ENCODE measurements around the gene GRAMD1B.
"Not testable (repeated sequence)": the region's sequence is repeated elsewhere in the genome, so short reads cannot be mapped to it uniquely, and the experiment has no call there.

Gene GRAMD1B

DNA sequence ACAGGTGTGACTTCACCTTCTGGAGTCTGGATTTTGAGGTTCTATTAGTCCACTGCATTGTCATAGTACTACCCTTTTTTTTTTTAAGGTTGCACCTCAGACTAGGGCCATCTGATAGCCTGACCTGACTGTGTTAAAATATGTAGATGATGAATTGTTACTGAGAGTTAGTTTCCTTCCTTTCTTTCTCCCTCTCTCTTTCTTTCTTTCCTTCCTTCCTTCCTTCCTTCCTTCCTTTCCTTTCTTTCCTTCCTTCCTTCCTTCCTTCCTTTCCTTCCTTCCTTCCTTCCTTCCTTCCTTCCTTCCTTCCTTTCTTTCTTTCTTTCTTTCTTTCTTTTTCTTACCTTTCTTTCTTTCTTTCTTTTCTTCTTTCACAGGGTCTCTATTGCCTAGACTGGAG is 83.2 kb downstream of the GRAMD1B start:
- not testable (repeated sequence) for DNase-seq

DNA sequence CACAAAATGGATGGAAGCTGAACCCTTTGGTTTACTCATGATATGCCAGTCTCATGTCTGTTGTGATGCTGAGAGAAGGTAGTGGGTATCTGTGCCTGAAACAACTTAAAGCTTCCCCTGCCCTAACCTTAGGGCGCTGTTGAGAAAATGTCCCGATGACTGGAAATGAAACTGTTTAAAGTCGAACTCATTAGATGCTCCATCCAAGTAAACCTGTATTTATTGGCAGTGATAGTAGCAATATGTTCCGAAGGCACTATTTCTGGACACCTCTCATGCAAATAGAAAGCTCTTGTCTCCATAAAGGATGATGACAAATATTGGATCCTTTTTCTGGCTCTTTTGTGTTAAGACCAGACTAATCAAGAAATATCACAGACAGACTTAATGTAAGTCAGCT is 86.2 kb downstream of the GRAMD1B start:
- no peak for DNase-seq

DNA sequence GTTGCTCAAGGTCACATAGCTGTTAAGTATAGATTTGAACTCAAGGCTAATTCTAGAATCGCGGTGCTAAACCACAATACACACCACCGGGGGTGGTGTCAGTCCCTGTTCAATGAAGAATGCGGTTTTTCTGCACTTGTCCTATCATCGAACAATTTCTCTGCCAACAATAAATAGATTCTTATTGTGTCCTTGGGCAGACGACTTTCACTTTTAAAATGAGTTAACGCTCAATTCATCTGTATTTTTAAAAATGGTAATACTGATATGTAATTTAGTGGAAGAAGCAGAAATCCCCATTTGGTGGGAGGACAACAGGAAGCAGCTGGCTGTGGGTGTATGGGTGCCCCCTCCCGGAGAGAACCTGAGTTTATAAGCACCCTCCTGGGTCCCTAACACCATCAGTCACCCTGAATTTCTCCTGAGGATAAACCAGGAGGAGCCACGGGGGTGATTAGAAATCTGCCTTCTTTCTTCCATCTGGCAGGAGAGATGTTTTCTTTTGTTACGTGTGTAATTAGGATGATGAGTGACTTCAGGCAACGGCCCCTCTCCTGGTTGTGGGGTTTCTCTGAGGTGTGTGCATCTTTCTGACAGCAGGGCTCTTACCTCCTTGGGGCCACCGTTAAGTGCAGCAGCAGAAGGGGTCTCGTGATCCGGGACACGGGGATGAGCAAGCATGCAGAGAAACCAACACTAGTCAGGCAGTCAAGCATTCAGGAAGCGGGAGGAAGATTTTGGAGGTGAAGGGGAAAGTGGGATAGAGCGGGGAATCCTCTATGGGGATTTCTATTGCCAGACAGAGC is 87.7 kb downstream of the GRAMD1B start:
- DNase-seq, result no peak

- DNase-seq, result no peak
Observed at GRCh38 chr11:123518496-123519054, 88.5 kb downstream of the GRAMD1B start.

- no peak for DNase-seq
Observed at GRCh38 chr11:123519055-123519796, 89.2 kb downstream of the GRAMD1B start.

DNA sequence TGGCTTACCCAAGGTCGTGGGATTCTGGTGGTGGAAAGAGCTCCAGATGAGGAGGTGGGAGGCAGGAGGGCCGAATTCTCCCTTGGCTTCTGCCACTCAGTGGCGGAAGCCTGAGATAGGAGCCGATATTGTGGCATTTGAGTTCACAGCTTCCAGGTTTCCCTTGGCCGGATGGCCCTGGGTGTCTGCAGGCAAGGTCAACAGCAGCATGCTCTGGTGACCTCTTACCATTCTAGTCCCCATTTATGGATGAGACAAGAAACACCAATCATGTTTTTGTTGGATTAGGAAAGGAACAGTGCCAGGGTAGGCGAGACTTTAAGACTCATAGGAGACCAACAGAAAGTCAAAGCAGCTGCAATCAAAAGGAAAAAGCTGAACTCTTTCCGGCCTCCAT is 89.7 kb downstream of the GRAMD1B start:
- DNase-seq, result no peak

GRCh38 chr11:123520476-123520875 is 90.4 kb downstream of the GRAMD1B start:
- DNase-seq, result not testable (repeated sequence)

GRCh38 chr11:123521001-123521400 is 90.9 kb downstream of the GRAMD1B start:
- DNase-seq, result no peak

- no peak for DNase-seq
Observed at GRCh38 chr11:123521930-123522329, 91.9 kb downstream of the GRAMD1B start.

DNA sequence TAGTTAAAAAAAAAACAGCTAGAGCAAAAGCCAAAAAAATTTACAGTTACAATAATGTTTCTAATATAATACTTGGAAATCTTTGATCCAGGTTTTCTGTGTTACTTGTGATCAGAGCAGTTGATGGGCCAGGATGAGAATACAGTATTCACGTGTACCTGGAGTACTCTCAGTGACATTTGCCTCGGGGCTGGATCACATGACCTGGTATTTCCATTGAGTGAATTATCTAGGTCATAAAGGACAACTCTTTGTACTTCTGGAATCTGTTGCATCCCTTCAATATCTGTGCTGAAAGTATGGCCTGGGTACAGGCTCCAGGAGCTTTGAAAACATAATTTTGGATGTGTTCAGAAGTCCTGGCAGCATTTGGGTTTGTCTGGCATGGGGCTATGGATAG is 93.5 kb downstream of the GRAMD1B start:
- DNase-seq, result no peak

DNA sequence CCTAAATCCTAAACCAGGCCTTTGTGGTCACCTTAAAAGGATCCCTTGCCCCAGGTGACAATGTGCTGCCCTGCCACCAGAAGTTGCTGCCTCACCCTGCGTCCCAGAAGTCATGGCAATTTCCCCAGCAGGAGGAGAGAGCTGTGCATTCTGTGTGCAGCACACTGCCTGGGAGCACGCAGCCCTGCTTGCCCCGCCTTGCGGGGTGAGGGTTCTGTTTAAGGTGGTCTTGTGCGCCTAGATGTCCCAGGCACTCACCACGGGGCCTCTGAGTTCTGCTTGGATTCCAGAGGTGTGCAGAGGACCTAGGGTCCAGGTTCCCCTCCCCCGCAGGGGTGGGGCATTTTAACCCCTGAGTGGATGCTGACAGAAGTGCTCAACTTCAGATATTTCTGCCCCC is 95.0 kb downstream of the GRAMD1B start:
- no peak for DNase-seq

DNA sequence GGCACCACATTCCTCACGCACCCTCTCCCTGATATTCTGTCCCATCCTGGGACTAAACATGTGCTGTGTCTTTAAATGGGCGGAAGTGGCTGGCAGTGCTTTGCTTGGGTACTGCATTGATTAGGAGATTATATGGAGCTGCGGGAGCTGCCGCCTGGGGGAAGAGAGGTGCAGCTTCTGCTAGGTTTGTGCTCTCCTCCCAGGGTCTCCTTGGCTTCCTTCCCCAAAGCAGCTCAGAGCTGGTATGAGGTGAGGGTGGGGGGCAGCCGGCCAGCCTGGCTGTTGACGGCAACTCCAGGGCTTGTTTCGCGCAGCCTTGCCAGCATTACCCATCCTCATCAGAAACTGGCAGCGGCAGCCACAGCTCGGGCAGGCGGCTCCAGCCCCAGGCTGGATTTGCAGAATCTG is 95.4 kb downstream of the GRAMD1B start:
- DNase-seq, result no peak

- DNase-seq, result no peak
Observed at GRCh38 chr11:123526027-123526805, 96.1 kb downstream of the GRAMD1B start.

GRCh38 chr11:123526918-123527317 is 96.8 kb downstream of the GRAMD1B start:
- no peak for DNase-seq

- DNase-seq, result no peak
Observed at GRCh38 chr11:123527526-123527925, 97.5 kb downstream of the GRAMD1B start.

DNA sequence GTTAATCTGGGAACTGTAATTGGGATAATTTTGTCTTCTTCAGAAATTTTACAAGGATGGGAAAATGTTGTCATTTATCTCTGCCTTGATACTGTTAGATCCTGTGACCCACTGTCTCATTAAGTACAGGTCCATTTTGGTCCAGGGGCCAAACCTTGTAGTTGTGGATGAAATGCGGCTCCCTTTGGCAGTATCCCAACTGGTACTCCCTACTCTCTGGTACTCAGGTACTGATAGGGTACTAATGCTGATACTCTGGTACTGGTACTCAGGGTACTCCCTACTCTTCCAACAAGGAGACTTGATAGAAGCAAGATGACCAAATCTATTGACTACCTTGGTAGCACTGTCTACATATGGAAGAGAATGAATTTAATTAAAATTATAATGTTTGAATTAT is 97.9 kb downstream of the GRAMD1B start:
- no peak for DNase-seq

GRCh38 chr11:123531325-123531724 is 101.3 kb downstream of the GRAMD1B start:
- DNase-seq, result peak; percentile 28

DNA sequence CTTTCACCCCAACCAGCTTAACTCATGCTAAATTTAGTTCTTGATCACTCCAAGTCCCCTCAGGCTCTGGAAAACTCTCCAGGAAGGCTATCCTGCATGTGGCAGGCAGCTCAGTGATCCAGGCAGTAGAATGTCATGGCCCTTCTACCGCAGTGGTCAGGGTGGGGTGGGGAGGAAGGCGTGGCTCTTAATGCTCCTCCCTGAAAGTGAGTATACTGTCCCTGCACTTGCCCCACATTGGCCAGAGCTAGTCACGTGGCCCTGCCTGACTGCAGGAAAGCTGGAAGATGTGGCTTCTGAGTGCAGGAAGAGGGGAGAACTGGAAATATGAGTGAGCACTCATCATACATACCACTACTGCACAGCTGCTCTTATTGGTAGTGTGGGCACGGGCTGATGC is 102.1 kb downstream of the GRAMD1B start:
- no peak for DNase-seq

DNA sequence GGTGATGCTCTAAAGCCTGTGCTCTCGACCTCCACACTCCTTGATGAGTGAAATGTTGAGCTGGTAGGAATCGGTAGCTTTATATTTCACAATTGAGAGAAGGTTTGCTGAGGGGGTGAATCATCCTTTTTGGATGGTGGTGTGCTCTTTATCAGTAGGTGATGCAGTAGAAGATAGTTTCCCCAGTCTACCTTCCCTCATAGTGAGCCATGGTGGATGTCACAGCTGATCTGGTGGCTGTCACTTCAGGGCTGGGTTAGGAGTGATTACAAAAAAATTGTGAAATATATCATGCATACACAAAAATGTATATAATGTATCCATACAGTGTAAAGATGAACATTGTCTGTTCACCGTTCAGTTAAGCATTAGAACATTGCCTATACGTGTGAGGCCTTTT is 105.3 kb downstream of the GRAMD1B start:
- DNase-seq, result no peak

GRCh38 chr11:123536690-123537437 is 106.8 kb downstream of the GRAMD1B start:
- DNase-seq, result no peak

DNA sequence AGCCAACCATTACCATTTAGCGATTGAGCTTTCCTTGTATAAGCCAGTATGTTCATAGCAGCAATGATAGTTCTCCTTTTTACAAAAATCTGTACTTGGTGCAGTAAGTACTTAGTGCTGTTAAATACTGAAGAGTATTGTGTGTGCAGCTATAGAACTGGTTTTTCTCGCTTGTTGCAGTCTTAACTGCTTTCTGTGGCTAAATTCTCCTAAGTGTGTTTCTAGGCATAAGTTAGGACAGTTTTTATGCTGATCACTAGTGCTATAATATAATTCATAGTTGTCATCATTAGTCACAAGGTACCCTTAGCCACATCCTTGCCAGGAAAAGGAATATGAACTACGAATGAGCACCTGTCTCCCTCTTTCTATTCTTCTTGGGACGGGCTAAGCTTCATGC is 107.7 kb downstream of the GRAMD1B start:
- DNase-seq, result no peak

- no peak for DNase-seq
Observed at GRCh38 chr11:123543797-123544196, 113.7 kb downstream of the GRAMD1B start.
